Fibroblast of skin of left quadriceps (primary cell): ENCODE measurements around the gene KRTAP10-2.

Source experiments
- DNase-seq, 2 experiments: peaks; one replicate each; pipeline ENCODE4 v3.0.0-alpha.2; 2013; ENCODE audit warnings: low read depth in 2 of 2

KRTAP10-2 gene

GRCh38 chr21:44539991-44540666 lies 11.2 kb downstream of the KRTAP10-2 start, which contains the start of gene KRTAP10-1:
KRTAP10-1 (minus strand) TSS chr21:44540195; CDS start chr21:44540150, 45 bp downstream.
- DNase-seq: no peak

GRCh38 chr21:44539046-44539445 lies 12.3 kb downstream of the KRTAP10-2 start:
- DNase-seq: no peak

DNA sequence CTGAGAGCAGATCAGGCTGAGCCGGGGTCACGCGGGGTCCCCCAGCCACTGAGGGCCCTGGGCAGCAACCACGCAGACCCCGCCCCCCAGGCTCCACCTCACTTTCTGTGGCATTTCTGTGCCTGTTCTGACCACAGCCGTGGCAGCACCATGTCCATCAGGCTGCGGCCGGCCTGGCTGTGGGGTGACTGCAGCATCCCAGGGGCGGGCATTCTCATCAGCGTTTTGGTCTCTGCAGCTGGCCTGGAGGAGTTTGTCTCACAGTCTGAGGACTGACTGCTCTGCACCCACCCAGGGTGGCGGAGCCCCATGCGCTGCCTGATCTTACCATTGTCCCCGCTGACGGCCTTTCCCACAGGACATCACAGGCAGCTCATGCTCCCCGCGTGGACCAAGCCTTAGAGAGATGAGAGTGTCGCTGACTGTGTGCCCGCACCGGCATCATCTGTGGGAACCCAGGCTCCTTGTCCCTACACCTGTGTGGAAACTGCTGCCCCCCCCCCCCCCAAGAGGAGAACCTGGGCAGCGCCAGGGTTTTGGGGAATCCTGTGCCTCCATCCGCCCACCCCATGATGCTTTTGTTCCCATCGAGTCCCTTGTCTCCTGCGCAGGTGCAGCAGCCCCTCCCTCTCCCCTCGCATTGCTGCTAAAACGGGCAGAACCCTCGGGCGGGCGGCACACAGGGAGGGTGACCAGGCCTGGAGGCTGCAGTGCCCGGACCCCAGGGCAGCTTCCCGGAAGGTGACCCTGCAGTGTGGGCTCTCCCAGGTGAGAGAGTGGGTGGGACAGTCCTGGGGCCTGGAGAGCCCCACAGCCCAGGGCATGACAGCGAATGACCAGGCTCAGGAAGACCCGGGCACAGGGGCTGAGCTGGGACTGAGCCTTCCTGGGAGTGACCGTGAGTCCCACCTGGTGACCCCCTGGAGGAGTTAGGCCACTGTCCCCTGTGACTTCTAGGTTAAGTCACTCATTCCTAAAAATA lies 13.1 kb downstream of the KRTAP10-2 start:
- no peak for DNase-seq

DNA sequence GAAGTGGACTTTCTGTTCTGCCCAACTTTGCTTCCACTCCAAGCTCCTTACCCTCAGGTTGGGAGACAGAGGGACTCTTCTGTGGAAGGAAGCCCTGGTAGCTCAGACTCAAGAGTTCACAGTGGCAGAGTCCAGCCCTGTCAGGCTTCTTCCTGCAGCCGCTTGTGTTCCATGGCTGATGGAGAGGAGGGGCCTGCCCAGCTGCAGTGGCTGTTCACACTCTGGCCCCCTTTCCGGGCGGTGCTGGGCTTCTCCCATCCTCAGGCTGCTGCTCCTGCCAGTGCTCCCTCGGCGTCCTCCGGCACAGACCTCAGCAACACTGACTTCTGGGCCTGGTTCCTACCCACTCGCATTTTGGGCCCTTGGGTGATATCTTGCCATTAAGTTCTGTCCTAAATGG lies 15.3 kb downstream of the KRTAP10-2 start:
- DNase-seq: no peak

DNA sequence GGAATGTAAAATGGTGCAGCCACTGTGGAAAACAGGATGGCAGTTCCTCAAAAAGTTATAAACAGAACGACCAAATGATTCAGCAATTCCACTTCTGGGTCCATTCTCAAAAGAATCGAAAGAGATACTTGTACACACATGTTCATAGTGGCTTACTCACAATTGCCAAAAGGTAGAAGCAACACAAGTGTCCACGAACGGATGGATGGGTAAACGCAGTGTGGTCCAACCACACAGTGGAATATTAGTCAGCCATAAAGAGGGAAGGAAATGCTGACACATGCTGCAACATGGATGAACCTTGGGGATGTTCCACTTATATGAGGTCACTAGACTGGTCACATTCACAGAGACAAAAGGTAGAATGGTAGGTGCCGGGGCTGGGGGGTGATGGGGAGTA lies 16.6 kb downstream of the KRTAP10-2 start:
- DNase-seq: no peak

DNA sequence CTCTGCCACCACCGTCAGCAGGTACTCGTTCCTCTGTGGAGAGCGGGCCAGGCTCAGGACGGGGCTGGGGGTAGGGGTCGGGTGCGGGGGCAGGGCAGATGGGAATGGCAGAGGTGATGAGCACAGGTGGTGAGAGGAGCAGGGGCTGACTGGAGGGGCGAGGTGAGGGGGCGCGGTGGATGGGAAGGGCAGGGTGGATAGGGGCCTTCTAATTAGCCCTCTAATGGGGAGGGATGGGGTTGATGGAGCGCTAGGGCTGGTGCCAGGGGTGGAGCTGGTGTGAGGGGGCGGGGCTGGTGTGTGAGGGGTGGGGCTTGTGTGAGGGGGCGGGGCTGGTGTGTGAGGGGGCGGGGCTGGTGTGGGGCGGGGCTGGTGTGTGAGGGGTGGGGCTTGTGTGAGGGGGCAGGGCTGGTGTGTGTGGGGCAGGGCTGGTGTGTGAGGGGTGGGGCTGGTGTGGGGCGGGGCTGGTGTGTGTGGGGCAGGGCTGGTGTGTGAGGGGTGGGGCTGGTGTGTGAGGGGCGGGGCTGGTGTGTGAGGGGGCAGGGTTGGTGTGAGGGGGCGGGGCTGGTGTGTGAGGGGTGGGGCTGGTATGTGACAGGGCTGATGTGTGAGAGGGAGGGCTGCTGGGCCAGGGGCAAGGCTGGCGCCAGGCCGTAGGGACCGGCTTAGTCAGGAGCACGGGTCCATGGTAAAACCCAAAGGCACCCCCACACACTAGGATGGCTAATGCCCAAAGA lies 17.2 kb downstream of the KRTAP10-2 start:
- no peak for DNase-seq

- DNase-seq: no peak
Measured at GRCh38 chr21:44533121-44533890, 18.0 kb downstream of the KRTAP10-2 start.

DNA sequence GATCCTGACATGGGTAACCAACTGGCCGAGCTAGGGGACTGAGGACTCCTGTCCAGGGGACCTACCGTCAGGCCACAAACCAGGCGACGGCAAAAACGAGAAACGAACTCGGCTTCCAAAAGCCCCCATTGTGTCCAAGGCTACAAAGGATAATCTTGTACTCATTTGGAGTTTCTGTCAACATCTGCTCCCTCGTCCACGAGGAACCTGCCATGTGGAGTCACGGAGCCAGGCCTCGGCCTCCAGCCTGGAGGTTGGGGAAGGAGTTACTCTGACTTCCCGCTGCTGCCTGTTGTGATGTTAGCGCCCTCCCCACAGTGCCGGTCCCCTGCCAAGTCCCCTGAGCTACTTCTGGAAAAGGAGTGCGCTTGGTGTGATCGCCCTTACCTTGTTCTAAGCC lies 18.6 kb downstream of the KRTAP10-2 start:
- no peak for DNase-seq

- no peak for DNase-seq
Measured at GRCh38 chr21:44531606-44532564, 19.4 kb downstream of the KRTAP10-2 start.

GRCh38 chr21:44530903-44531605 lies 20.3 kb downstream of the KRTAP10-2 start:
- DNase-seq: no peak

- no peak for DNase-seq
Measured at GRCh38 chr21:44530221-44530902, 20.9 kb downstream of the KRTAP10-2 start.

DNA sequence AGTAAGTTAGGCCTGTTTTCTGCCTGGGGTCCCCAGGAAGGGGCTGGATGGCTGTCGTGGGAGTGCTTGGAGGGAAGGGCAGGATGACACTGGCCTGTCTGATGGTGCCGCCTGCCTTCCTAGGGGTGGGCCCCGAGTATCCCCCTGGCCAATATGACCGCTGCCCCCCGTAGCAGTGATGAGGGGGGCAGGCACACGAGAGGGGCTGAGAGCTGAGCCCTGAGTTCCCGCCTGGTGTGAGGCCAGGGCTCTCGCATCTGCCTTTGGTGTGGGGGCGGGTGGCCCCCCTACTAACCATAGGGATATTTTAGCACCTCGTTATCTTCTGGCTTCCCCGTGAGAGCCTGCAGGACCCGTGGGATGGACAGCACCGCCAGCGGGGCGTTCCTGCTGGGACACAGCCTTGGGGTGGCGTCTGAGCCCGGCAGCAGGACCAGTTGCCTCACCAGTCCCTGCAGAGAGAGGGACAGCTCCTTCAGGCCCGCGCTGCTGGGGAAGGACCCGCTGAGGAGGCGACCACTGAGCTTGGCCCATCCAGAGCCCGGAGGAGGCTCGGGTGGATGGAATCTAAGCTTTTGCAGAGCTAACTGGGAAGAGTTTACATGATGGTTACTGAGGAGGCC lies 21.7 kb downstream of the KRTAP10-2 start:
- DNase-seq: no peak

GRCh38 chr21:44529011-44529421 lies 22.3 kb downstream of the KRTAP10-2 start:
- DNase-seq: no peak

DNA sequence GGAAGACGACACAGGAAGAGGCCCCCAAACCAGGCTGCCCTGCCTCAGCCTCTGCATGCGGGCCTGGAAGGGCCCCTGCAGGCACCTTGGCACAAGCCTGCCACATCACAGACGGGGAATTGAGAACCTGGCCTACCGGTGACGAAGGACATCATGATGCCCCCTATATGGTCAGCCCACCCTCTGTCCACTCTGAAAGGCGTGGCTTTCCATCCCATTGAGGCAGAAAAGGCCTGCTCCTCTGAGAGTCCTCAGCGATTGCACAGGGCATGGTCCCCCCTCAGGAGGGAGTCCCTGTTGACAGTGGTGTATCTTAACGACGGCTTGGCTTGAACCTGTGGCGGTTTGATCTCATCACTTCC lies 22.7 kb downstream of the KRTAP10-2 start:
- DNase-seq: no peak

GRCh38 chr21:44527983-44528633 lies 23.2 kb downstream of the KRTAP10-2 start:
- no peak for DNase-seq

- DNase-seq: no peak
Measured at GRCh38 chr21:44527156-44527982, 23.9 kb downstream of the KRTAP10-2 start.
